DMS 273 (cell line): Measurements from ENCODE around the gene YPEL3.
"Not testable (repeated sequence)": the region's sequence is repeated elsewhere in the genome, so short reads cannot be mapped to it uniquely, and the experiment has no call there.

Source experiments
- DNase-seq: peaks from one replicate; lab custom pipeline; 2025; ENCODE audit not compliant: unreplicated experiment; lab: John Stamatoyannopoulos, UW

The YPEL3 gene

DNA sequence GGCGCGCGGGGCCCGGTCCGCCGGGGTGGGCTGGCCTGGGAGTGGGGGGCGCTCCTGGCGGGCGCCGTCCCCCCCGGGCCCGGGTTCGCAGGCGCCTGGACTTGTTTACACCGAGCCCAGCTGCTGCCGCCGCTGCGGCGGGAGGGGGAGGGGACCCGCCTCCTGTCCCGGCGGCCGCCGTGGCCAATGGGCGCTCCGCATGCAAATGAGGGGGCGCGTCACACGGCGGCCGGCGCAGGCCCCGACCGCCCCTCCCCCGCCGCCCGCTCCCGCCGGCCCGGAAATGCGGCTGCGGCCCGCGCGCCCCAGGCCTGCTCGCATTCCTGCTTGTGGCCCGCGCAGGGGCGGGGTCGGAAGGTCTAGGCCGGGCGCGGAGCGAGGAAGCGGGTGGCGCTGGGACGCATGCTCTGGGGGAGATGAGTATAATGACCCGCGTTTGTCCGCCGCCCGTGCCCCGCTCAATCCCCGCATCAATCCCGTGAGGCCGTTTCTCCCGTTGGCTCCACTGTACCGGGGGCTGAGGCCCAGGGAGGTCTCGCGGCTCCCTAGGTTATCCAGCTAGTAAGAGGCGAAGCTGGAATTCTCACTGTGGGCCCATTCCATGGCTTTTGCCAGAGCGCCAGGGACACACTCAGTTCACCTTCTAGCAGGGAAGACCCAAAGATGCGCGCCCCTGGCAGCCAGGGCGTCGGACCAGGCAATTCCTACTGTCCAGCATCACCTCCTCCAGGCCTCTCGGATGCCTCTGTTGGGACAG is at the start of gene YPEL3:
YPEL3 (minus strand) TSS at position 109 of the 757 bp plus-strand sequence. CDS start 731 bp downstream, outside the sequence.
- peak; percentile 96 for DNase-seq

- DNase-seq, result no peak
Observed at GRCh38 chr16:30145657-30146056, 49.6 kb upstream of the YPEL3 start.

DNA sequence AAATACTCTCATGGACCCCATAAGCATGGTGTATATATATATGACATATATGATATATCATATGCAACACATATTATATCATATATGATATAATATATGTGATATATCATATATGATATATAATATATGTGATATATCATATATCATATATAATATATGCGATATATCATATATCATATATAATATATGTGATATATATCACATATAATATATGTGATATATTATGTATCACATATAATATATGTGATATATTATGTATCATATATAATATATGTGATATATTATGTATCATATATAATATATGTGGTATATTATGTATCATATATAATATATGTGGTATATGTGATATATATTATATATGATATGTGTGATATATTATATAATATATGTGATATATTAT is 48.9 kb upstream of the YPEL3 start:
- no peak for DNase-seq

DNA sequence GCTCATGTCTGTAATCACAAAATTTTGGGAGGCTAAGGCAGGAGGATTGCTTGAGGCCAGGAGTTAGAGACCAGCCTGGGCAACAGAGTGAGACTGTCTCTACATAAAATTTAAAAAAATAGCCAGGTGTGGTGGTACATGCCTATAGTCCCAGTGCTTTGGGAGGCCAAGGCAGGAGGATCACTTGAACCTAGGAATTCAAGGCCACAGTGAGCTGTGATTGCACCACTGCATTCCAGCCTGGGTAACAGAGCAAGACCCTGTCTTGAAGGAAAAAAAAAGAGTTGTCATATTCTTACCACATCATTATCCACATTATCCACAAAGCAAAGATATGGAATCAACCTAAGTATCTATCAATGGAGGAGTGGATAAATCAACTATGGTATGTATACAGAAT is 48.0 kb upstream of the YPEL3 start:
- no peak for DNase-seq

DNA sequence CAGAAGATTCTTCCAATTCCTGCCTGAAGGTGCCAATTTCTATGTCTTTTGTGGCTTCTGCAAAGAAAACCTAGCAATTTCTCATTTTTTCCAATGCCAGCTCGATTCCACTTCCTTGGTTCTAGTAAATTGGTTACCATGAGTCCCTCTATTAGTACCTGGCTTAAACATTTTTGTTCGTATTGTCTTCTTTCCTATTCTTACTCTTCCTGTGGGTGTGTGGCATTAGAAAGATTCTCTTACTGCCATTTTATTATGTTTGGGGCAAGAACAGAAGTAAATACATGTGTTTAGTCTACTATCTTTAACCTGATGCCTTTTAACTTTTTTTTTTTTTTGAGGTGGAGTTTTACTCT is 47.3 kb upstream of the YPEL3 start:
- no peak for DNase-seq

DNA sequence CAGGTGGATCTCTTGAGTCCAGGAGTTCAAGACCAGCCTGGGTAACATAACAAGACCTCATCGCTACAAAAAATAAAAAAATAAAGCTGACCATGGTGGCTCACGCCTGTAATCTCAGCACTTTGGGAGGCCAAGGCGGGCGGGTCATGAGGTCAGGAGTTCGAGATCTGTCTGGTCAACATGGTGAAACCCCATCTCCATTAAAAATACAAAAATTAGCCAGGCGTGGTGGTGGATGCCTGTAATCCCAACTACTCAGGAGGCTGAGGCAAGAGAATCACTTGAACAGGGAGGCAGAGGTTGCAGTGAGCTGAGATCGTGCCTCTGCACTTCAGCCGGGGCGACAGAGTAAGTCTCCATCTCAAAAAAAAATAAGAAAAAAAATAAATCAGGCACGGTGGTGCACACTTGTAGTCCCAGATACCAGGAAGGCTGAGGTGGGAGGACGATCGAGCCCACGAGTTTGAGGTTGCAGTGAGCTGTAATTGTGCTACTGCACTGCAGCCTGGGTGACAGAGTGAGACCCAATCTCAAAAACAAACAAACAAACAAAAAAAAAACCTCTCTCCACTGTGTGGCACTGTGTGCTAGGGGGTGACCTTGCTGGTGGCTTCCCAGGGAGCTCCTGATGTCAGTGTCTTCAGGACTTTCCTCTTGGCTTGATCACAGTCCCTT is 46.8 kb upstream of the YPEL3 start:
- DNase-seq, result no peak

GRCh38 chr16:30141750-30142149 is 45.7 kb upstream of the YPEL3 start:
- DNase-seq, result no peak

DNA sequence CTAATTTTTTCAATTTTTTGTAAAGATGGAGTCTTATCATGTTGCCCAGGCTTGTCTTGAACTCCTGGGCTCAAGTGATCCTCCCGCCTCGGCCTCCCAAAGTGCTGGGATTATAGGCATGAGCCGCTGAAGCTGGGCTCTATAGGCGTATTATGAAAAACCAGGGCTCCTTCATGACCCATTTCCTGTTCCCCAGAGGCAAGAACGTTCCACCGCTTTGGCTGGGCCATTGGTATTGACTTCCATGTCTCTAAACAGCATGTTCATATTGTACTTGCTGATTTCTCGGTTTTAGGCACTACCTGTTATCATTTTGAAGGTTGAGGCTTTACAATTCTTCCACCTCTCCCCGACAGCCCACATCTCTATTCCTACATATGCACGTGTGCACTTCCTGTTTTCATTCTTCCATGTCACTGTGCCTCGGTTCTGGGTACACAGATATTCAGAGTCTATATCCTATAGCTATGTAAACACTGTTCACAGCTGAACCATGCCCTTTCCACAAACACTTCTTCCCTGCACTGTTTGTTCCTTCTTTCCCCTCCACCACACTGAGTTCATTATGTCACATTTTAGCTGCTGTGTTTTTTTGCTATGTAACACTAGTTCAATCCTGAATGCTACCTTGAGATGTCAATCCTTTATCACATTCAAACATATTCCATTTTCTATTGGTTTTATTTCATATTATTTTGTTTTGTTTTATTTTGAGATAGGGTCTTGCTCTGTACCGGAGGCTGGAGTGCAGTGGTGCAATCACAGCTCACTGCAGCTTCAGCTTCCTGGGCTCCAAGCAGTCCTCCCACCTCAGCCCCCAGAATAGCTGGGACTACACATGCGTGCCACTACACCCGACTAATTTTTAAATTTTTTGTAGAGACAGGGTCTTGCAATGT is 43.8 kb upstream of the YPEL3 start:
- no peak for DNase-seq

GRCh38 chr16:30137897-30138296 is 41.9 kb upstream of the YPEL3 start:
- no peak for DNase-seq

DNA sequence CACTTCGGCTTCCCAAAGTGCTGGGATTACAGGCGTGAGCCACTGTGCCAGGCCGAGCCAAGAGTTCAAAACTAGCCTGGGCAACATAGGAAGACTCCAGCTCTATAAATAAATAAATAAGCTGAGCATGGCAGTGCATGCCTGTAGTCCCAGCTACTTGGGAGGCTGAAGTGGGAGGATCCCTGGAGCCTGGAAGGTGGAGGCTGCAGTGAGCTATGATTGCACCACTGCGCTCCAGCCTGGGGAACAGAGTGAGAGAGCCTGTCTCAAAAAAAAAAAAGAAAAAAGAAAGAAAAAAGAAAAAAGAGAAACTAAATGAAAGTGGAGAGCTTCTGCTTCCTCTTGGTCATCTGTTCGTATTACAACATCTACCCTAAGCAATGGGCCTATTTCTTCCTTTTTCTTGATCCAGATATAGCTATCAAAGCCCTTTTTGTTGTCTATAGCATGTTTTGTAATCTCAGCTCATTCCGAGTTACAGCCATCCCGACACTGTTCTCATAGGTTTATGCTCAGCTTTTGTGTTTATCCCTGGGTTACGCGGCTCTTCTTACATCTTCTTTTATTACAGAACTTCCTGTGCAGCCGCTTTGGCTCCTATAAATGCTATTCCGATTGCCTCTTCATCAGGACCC is 41.1 kb upstream of the YPEL3 start:
- DNase-seq, result no peak

DNA sequence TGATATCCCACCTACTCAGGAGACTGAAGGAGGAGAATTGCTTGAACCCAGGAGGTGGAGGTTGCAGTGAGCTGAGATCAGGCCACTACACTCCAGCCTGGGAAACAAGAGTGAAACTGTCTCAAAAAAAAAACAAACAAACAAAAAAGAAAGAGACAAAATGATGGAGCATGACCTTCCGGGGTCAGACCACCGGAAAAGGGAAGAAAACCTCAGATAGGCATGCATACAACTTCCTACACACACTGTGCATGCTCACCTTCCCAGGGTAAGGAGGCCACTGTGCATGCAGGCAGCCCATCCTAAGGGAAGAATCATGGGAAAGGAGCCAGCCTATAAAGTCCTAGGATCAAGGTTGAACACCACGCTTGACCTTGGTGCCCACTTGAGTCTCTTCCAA is 36.6 kb upstream of the YPEL3 start:
- no peak for DNase-seq

DNA sequence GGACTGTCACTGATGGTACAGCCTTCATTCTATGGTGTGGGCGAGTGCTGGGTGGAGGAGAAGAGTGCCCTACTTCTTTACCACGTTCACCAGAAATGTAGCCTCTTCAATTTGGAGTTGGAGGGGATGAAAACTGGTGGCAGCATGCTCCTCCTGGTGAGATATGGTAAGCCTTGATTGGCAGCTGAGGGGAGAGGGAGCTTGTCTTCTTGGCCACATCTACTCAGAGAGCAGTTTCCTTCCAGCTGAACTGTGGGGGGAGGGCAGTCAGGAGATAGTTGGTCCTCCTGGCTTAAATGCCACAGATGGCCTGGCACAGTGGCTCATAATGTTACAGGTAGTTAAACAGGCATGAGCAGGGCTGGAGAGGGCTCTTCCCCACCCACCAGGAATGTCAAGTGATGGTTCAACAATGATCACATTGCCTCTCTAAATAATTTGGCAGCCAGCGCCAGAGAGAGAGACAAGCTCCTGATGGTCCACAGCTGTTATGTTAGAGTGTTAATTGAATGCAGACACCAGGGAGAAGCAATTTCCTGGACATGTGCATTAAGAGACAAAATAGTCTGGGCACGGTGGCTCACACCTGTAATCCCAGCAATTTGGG is 36.0 kb upstream of the YPEL3 start:
- DNase-seq, result peak; percentile 79

DNA sequence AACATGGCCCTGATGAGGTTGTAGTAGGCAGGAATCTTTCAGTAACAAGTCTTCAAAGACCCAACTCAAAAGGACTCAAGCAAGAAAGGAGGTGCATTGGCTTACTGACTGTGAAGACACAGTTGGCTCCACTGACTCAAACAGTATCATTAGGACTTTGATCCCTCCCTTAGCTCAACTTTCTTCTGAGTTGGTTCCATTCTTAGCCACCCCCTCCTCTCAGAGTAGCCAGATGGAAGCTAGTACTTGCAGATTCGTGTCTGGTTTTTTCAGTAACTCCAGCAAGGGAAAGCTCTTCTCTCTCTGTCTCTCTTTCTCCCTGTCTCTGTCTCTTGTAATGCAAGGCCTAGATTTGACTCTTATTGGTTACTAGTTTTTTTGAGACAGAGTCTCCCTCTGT is 32.0 kb upstream of the YPEL3 start:
- no peak for DNase-seq

GRCh38 chr16:30125690-30126089 is 29.7 kb upstream of the YPEL3 start:
- DNase-seq, result not testable (repeated sequence)

DNA sequence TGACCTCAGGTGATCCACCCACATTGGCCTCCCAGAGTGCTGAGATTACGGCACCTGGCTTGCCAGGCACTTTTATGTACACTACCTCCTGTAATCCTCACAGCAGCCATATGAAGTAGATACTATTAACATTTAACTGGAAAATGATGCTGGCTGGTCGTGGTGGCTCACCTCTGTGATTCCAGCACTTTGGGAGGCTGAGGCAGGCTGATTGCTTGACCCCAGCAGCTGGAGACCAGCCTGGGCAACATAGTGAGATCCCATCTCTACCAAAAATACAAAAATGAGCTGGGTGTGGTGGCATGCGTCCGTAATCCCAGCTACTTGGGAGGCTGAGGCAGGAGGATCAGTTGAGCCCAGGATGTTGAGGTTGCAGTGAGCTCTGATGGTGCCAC is 29.0 kb upstream of the YPEL3 start:
- DNase-seq, result no peak

- peak; percentile 60 for DNase-seq
Observed at GRCh38 chr16:30122604-30123160, 26.7 kb upstream of the YPEL3 start.

- no peak for DNase-seq
Observed at GRCh38 chr16:30121741-30122571, 25.9 kb upstream of the YPEL3 start.

DNA sequence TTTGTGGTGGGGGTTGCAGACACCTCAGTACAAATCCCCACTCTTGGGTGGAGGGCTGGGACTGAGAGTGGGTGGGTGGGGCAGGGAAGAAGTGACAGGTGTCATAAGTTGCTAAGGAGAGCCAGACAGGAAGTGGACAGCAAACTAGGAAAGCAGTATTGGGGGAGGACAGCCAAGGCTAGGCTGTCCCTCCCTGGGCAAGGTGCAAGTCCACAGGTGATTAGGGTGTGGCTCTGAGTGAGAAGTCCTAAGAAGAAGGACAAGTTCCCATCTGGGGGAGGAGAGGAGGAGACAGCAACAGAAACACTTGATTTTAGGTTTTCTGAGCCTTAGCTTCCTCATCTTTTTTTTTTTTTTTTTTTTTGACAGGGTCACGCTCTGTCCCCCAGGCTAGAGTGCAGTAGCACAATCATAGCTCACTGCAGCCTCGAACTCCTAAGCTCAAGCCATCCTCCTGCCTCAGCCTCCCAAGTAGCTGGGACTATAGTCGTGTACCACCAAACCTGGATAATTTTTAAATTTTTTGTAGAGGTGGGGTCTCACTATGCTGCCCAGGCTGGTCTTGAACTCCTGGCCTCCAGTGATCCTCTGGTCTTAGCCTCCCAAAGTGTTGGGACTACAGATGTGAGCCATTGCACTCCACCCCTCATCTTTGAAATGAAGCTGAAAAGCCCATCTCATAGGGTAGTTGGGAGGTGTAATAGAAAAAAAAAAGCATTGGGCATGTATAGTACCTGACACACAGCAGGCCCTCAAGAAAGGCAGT is 24.5 kb upstream of the YPEL3 start:
- DNase-seq, result no peak

DNA sequence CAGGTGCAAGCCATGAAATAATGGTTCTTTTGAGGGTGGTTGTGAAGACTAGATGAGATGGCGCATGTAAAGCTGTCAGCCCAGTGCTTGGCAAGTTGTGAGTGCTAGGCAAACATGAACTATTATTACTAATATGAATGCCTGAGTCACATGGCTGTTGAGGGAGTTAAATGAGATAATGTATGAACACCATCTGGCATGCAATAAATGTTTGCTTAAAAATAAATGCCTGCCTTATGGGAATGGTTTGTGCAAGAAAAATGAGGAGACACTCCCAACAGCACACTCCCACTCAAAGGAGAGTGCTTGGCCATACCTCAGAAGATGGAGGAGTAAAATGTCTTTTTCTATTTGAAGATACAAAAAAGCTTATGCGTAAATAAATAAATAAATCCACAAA is 23.4 kb upstream of the YPEL3 start:
- peak; percentile 31 for DNase-seq
